NCI-H345 treated with DMSO at 0.1 percent for 48 hours (cell line): ENCODE data around the gene ZCCHC24.
"Not testable (repeated sequence)": the region's sequence is repeated elsewhere in the genome, so short reads cannot be mapped to it uniquely, and the experiment has no call there.

Experiments
- DNase-seq: peaks from one replicate; lab custom pipeline; 2025; ENCODE audit not compliant: unreplicated experiment; lab: John Stamatoyannopoulos, UW

Gene ZCCHC24

GRCh38 chr10:79332610-79333315 lies 112.7 kb downstream of the ZCCHC24 start:
- not testable (repeated sequence) for DNase-seq
